Hematopoietic multipotent progenitor cell treated with erythropoietin and hydrocortisone succinate and interleukin-3 and kit ligand, for 8 days (in vitro differentiated cells): ENCODE measurements around the gene CYP4X1.
"Not testable (repeated sequence)": the region's sequence is repeated elsewhere in the genome, so short reads cannot be mapped to it uniquely, and the experiment has no call there.

Experiments
- DNase-seq: peaks from one replicate; pipeline ENCODE4 v3.0.0-alpha.2; 2015

CYP4X1 gene

GRCh38 chr1:47089356-47089755 is 65.9 kb downstream of the CYP4X1 start:
- peak; percentile 48 for DNase-seq

- not testable (repeated sequence) for DNase-seq
Observed at GRCh38 chr1:47091476-47091875, 68.0 kb downstream of the CYP4X1 start.
